ENCODE results near the gene GRID1. TPM values are rescaled to one million over a fixed set of nuclear protein-coding genes. Genes with fewer than 3 reads are reported as not detected.

The GRID1 gene
- total RNA-seq, 3 donors from 2014 or later = 0.61 to 1.9 (median 0.87) TPM

- intact Hi-C loops (cut with DNase I, micrococcal nuclease) = no loop called here
- TF ChIP-seq, protein P1, sequence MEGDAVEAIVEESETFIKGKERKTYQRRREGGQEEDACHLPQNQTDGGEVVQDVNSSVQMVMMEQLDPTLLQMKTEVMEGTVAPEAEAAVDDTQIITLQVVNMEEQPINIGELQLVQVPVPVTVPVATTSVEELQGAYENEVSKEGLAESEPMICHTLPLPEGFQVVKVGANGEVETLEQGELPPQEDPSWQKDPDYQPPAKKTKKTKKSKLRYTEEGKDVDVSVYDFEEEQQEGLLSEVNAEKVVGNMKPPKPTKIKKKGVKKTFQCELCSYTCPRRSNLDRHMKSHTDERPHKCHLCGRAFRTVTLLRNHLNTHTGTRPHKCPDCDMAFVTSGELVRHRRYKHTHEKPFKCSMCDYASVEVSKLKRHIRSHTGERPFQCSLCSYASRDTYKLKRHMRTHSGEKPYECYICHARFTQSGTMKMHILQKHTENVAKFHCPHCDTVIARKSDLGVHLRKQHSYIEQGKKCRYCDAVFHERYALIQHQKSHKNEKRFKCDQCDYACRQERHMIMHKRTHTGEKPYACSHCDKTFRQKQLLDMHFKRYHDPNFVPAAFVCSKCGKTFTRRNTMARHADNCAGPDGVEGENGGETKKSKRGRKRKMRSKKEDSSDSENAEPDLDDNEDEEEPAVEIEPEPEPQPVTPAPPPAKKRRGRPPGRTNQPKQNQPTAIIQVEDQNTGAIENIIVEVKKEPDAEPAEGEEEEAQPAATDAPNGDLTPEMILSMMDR (IDR thresholded peaks at IDR 0.05) = no peak
- no peak overlapping the region for H3K4me3 ChIP-seq
- H3K36me3 ChIP-seq (ENCODE audit: low read depth) = no peaks in the 10 kb centered on the region
- no peak for DNase-seq
- no peaks in the 10 kb centered on the region for H3K4me1 ChIP-seq (ENCODE audit: low read depth)
- H3K9me3 ChIP-seq = peaks cover 2% of the 10 kb centered on the region
- ATAC-seq = no peak
Measured at GRCh38 chr10:85832988-85833387, 533.6 kb downstream of the GRID1 start.

- Histone ChIP-seq H3K4me3 (no peak overlapping the region), H3K4me1 (ENCODE audit: low read depth) (no peaks in the 10 kb centered on the region), H3K36me3 (ENCODE audit: low read depth) (no peaks in the 10 kb centered on the region), H3K9me3 (no peaks in the 10 kb centered on the region)
- ATAC-seq (no peak), DNase-seq (no peak)
- TF ChIP-seq, protein P1 (IDR thresholded peaks at IDR 0.05) = no peak
- intact Hi-C loops (cut with DNase I, micrococcal nuclease) = no loop called here
Measured at GRCh38 chr10:85831422-85831821, 535.2 kb downstream of the GRID1 start.

- no peaks in the 10 kb centered on the region for H3K4me1 ChIP-seq (ENCODE audit: low read depth)
- intact Hi-C loops (cut with DNase I, micrococcal nuclease) = no loop called here
- no peak for DNase-seq
- H3K9me3 ChIP-seq = no peaks in the 10 kb centered on the region
- TF ChIP-seq, protein P1 (IDR thresholded peaks at IDR 0.05) = no peak
- H3K4me3 ChIP-seq = no peak overlapping the region
- H3K36me3 ChIP-seq (ENCODE audit: low read depth) = no peaks in the 10 kb centered on the region
- no peak for ATAC-seq
Measured at GRCh38 chr10:85826377-85826776, 540.2 kb downstream of the GRID1 start.

DNA sequence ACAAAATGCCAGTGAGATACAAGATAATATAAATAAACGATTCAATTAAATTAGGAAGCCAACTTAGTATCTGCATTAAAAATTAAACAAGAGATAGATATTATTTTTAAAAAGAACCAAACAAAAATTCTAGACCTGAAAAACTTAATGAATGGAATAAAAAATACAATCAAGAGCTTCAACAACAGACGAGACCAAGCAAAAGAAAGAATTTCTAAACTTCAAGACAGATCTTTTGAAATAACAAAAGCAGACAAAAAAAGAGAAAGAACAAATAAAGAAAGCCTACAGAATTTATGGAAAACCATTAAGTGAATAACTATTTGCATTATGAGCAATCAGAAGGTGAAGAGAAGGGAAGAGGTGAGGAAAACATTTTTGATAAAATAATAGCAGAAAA lies 555.2 kb downstream of the GRID1 start:
- no peak for ATAC-seq
- no peak for DNase-seq
- TF ChIP-seq, protein P1 (IDR thresholded peaks at IDR 0.05) = no peak
- intact Hi-C loops (cut with DNase I, micrococcal nuclease) = no loop called here
- H3K36me3 ChIP-seq (ENCODE audit: low read depth) = no peaks in the 10 kb centered on the region
- peaks cover 23% of the 10 kb centered on the region for H3K9me3 ChIP-seq
- no peak overlapping the region for H3K4me3 ChIP-seq
- no peaks in the 10 kb centered on the region for H3K4me1 ChIP-seq (ENCODE audit: low read depth)

GRCh38 chr10:85810674-85811073 lies 555.9 kb downstream of the GRID1 start:
- DNase-seq (no peak), ATAC-seq (no peak)
- Histone ChIP-seq H3K4me3 (no peak overlapping the region), H3K4me1 (ENCODE audit: low read depth) (no peaks in the 10 kb centered on the region), H3K36me3 (ENCODE audit: low read depth) (no peaks in the 10 kb centered on the region), H3K9me3 (peaks cover 23% of the 10 kb centered on the region)
- TF ChIP-seq, protein P1 (IDR thresholded peaks at IDR 0.05) = no peak
- intact Hi-C loops (cut with DNase I, micrococcal nuclease) = no loop called here

DNA sequence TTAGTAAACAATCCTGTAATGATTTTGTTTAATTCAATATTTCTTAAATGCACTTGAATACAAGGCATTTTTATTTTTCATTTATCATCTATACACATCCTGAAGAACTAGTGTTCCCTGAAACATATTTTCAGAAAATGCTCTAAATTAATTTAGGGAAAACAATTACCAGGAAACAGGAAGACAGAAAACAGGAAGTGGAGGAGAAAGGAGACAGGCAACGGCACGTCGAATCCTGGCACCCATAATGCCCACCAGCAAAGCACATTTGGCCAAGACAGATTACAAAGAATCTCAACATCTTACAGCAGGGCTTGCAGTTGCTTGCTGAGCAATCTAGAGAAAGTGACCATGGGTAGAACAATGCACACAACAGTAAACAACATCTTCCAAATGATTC lies 571.1 kb downstream of the GRID1 start:
- no peaks in the 10 kb centered on the region for H3K4me1 ChIP-seq (ENCODE audit: low read depth)
- no peaks in the 10 kb centered on the region for H3K36me3 ChIP-seq (ENCODE audit: low read depth)
- intact Hi-C loops (cut with DNase I, micrococcal nuclease) = no loop called here
- TF ChIP-seq, protein P1 (IDR thresholded peaks at IDR 0.05) = no peak
- ATAC-seq = no peak
- H3K4me3 ChIP-seq = no peak overlapping the region
- DNase-seq = no peak
- H3K9me3 ChIP-seq = no peaks in the 10 kb centered on the region
